Ammon's horn (tissue), 1 donor: ENCODE measurements around the gene SUGCT.

Experiments used
- DNase-seq: peaks from one replicate; pipeline ENCODE4 v3.0.0-alpha.2; 2016; ENCODE audit warnings: low spot score

The SUGCT gene

GRCh38 chr7:40527723-40528122 lies 392.9 kb downstream of the SUGCT start:
- DNase-seq, result no peak

- DNase-seq, result no peak
These were observed 395.5 kb downstream of the SUGCT start for GRCh38 chr7:40530292-40530691.

GRCh38 chr7:40531956-40532355 lies 397.2 kb downstream of the SUGCT start:
- no peak for DNase-seq

- no peak for DNase-seq
These were observed 400.9 kb downstream of the SUGCT start for GRCh38 chr7:40535678-40536077.

- DNase-seq, result no peak
These were observed 401.6 kb downstream of the SUGCT start for GRCh38 chr7:40536421-40536820.

GRCh38 chr7:40538281-40538680 lies 403.5 kb downstream of the SUGCT start:
- DNase-seq, result no peak

GRCh38 chr7:40541336-40541735 lies 406.5 kb downstream of the SUGCT start:
- DNase-seq, result no peak

GRCh38 chr7:40542982-40543741 lies 408.4 kb downstream of the SUGCT start:
- no peak for DNase-seq

GRCh38 chr7:40544221-40544723 lies 409.5 kb downstream of the SUGCT start:
- no peak for DNase-seq

- no peak for DNase-seq
These were observed 410.1 kb downstream of the SUGCT start for GRCh38 chr7:40544871-40545303.

- no peak for DNase-seq
These were observed 410.9 kb downstream of the SUGCT start for GRCh38 chr7:40545739-40546138.

- no peak for DNase-seq
These were observed 412.1 kb downstream of the SUGCT start for GRCh38 chr7:40546616-40547501.

- no peak for DNase-seq
These were observed 414.7 kb downstream of the SUGCT start for GRCh38 chr7:40549372-40550039.

GRCh38 chr7:40551685-40552576 lies 417.1 kb downstream of the SUGCT start:
- peak; percentile 12 for DNase-seq

GRCh38 chr7:40560672-40561071 lies 425.9 kb downstream of the SUGCT start:
- no peak for DNase-seq

GRCh38 chr7:40566879-40567278 lies 432.1 kb downstream of the SUGCT start:
- DNase-seq, result no peak

GRCh38 chr7:40569326-40569725 lies 434.5 kb downstream of the SUGCT start:
- DNase-seq, result no peak

GRCh38 chr7:40570223-40570622 lies 435.4 kb downstream of the SUGCT start:
- peak; percentile 13 for DNase-seq

- DNase-seq, result no peak
These were observed 437.0 kb downstream of the SUGCT start for GRCh38 chr7:40571796-40572195.

GRCh38 chr7:40572810-40573465 lies 438.1 kb downstream of the SUGCT start:
- no peak for DNase-seq

- no peak for DNase-seq
These were observed 444.6 kb downstream of the SUGCT start for GRCh38 chr7:40579401-40579800.
